ENCODE results near the gene MFSD6. TPM values are rescaled to one million over a fixed set of nuclear protein-coding genes. Genes with fewer than 3 reads are reported as not detected.
A peak's percentile ranks its signal among the peaks of the same experiment; 100 is the strongest.
"Not testable (repeated sequence)": the region's sequence is repeated elsewhere in the genome, so short reads cannot be mapped to it uniquely, and the experiment has no call there.

The MFSD6 gene
- total RNA-seq, 1 donor from 2014 or later: 32.3 TPM

DNA sequence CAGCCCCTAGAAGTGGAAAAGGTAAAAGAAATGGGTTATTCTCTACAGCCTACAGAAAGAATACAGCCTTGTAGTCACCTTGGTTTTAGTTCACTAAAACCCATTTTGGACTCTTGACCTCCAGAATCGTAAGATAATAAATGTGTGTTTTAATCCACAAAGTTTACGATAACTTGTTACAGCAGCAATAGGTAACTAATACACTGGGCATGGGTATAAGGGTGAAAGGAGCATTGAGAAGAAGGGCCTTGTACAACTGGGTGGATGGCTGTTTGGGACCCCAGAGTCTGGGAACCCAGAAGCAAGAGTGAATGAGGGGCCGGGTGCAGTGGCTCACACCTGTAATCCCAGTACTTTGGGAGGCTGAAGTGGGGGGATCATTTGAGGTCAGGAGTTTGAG lies 2.2 kb upstream of the MFSD6 start:
- DNase-seq (ENCODE audit: low read depth): no peak

DNA sequence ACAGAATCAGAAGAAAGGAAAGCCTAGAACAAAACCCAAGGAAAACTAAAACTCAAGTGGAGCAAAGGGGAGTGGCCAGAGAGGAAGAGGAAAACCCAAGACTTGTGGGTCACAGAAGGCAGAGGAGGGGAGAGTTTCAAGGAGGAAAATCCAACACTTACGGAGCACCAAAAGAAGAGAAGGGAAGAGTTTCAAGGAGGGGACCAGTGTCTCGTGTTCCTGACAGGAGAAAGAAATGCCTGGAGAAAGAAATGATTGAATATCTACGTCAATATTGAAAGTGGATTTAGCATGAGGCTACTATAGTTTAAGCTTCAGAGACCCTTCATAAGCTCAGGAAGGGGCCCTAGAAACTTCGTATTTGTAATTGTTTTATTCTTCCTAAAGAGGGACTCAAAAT lies 1.4 kb upstream of the MFSD6 start:
- no peak for DNase-seq (ENCODE audit: low read depth)

DNA sequence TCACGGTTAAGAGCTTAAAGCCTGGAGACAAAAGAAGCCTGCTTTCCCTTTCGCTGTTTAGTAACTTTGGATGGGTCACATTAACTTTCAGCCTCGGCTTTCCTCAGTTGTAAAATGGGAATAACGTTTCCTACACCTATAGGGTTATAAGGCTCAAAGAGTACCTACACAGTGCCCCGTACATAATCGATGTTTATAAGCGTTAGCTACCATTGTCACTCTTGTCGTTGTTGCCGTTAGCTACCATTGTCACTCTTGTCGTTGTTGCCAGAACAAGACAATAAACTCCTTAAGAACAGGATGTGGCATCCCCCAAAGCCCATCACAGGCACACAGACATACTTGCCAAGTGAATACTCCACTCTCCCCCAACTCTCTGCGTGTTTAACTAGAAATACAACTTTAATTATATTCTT lies 901 bp upstream of the MFSD6 start:
- DNase-seq (ENCODE audit: low read depth): no peak

DNA sequence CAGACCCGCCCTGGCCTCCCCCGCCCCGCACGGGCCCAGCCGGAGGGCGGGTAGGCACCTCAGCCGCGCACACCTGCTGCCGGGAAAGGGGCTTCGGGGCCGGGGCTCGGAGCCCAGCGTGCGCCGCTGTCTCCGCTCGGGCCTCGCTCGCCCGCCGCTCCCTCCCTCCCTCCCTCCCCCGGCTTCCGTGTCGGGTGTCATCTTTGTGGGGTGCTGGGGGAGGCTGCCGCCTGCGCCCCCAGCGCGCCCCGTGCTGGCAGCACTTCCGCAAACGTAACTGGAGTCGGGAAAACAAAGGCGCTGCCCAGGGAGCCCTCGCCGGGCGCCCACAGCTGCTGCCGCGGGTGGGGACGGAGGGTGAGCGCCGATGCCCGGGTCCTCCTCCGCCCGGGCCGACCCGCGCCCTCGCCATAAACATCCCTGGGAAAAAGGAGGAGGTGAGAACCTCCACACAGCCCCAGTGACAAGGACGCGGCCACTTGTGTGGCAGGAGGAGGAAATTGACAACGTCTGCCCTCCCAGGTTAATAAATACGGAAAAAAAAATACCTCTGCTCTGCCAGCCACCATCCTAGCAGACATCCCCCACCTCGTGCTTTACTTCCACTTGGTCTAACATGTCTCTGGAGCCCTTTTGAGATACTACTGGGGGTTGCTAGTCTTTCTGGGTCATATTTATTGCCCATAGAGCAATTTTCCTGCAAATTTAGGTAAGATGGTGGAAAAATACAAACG lies 550 bp downstream of the MFSD6 start:
- peak; percentile 3 for DNase-seq (ENCODE audit: low read depth)

DNA sequence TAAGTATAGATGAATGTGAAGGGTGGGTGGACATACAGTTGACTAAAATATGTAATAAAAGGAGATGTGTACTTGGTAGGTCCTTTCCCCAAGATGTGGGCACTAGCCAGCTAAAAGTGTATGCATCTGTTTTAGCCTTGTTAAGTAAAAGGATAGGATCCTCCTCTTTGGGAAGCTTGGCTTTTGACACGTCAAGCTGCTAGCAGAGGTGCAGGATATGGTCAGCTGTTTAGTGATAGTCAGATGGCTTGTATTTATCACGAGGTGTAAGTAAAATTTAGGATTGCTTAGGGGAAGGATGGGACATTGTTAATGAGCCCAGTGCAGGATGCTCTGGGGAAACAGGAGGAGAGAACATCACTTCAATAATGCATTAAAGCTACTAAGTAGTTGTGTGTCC lies 1.5 kb downstream of the MFSD6 start:
- DNase-seq (ENCODE audit: low read depth): no peak

DNA sequence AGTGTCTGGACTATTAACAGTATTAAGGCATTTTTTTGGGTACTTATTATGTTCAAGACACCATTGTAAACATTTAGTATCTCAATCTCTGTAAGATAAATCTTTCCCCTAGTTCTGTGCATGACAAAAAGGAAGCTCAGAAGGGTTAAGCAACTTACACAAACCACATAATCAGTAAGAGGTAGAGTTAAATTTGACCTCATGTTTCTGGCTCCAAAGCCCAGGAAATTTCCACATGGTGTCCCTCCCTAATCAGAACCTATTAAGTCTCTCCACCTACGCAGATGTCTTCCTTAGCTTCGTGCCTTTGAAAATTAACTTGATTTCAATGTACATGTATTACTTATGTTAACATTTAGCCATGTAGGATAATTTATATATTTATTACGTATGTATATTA lies 2.0 kb downstream of the MFSD6 start:
- DNase-seq (ENCODE audit: low read depth): no peak

DNA sequence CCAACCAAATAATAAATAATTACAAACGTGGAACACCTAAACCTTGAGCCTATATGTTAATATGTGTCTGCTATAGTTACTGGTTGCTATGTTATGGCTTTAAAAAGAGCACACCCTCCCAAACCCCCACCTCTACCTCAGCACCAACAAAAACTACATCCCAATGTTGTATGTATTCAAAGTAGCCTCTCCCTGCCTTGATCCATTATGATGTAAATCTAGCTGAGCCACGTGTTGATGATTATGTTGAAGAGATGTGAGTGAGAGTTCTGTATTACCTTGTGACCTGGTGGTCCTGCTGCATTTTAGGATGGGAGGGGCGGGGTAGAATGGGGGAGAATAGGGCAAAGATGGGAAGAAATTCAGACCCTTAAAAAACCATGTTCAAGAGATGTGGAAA lies 4.8 kb downstream of the MFSD6 start:
- DNase-seq (ENCODE audit: low read depth): no peak

DNA sequence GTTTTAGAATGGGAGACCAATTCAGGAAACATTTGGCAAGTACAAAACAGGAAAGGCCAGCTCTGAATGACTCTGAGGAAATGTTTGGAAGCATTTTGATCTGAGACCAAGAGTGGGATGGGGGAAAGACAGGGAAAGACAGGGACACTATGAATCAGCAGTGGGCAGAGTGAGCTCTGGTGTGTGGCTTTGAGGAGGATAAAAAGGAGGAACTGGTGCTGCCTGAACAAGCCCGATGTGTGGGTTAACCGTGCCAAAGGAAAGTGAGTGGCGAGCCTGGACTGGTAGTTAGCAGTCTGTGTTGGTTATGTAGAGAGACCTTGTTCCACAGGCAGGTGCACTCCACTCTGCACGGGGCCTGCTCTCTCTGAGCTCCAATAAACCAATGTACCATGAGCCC lies 5.3 kb downstream of the MFSD6 start:
- no peak for DNase-seq (ENCODE audit: low read depth)

DNA sequence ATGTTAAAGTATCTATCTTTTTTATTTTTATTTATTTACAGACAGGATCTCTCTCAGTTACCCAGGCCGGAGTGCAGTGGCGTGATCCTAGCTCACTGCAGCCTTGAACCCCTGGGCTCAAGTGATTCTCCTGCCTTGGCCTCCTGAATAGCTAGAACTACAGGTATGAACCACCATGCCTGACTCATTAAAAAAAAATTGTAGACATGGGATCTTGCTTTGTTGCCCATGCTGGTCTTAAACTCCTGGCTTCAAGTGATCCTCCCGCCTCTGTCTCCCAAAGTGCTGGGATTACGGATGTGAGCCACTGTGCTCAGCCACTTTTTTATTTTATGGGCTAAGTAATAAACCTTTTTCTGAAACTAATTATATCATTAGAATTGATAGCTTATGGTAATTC lies 7.1 kb downstream of the MFSD6 start:
- DNase-seq (ENCODE audit: low read depth): no peak

DNA sequence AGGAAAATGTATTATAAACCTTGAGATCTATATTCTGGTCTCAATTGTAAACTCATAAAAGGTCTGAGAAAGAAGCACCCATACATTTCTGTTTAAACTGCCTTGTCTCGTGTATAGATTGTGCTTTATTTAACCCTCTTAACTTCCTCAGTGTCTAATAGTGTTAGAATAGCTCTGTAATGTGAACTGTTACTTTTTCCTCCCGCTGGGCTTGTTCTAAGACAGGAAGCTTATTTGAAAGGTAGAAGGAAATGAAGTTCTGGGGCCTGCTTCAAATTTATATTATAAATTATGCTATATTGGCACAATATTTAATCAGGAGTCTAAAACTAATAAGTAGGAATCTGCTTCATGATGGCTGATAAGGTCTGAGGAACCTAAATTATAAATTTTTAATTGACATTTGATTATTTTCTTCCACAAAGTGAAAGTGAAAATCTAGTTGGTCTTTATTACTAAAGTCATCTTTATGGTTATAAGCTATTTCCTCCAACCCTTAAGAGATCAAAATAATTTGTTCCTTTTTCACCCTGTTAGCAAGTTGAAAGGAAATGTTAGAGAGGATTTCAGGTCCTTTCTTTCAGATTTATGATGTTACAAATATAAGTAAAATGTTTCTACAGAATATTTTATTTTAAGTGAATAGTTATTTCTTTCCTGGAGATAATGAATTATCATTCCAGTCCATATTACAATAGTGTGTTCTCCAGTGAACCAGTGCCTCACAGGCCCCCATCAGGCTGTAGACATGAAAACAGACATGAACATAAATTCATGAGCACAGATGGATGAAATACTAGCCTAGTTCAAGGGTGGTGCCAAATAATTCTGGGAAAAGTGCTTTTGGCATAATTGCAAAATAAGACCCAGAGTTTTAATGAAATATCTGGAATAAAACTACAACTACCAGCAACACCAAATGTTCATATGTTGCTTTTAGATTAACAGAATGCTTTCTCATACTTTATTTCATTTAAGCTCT lies 7.9 kb downstream of the MFSD6 start:
- no peak for DNase-seq (ENCODE audit: low read depth)

DNA sequence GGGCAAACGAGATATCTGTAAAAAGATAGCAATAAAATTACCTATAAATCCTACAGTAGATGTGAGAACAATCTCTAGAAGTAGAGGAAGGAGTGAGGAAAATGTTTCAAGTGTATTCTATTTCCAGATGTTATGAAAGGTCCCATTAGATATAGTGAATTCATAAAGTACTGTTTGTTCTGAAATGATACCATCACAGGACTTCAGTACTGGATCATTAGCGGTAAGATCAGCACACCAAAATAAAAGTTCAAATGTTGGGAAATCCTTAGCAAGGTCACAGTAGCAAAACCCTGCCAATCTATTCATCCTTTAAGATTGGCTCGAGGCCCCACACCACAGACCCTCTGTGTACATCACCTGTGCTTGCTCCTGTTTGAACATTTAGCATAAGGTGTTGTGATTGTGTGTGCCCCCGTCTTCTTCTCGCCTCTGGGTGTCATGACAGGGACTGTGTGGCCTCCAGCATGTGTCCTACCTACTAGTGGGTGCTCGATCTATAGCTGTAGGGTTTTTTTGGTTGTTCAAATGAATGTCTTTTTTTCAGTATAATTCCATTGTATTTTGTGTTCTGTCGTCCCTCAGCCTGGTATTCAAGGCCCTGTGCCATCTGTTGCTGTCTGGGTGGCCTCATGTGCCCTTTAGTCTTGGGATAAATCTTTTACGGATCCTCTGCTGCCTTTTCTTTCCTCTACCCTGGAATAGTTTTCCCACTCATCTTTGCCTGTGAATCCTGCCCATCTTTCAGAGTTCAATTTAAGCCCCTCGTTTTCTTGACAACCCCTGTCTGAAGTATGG lies 9.1 kb downstream of the MFSD6 start:
- no peak for DNase-seq (ENCODE audit: low read depth)

DNA sequence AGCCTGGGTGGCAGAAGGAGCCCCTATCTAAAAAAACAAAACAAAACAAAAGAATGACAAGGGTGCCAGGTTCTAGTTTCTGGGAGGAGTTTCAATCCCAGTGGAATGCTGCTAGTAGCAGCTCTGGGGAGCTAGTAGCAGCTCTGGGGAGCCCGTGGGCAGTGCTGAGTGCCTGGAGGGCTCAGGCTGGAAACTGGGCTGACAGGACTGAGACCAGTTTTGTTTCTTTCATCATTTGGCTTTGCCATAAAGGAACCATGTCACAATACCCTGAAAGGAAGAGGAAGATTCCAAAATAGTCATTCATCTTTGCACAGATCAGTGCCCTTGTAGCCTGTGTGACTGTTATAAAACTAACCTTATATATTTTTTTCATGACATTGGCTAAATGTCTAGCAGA lies 10.6 kb downstream of the MFSD6 start:
- DNase-seq (ENCODE audit: low read depth): no peak

DNA sequence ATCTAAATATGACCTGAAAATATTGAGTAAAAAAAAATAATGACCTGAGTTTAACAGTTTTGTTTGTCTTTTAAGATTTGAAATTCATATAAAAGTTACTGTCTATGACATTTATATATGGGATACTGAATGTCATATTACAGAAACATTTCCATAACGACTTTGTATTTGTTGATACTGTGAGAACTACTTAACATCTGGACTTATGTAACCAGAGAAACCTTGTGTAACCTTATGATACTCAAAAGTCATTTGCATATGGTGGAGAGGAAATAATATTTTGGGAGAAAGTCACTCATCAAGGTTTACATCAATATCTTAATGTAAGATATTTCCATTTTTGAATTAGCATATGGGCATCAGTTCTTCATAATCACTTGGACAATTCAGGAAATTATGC lies 12.6 kb downstream of the MFSD6 start:
- no peak for DNase-seq (ENCODE audit: low read depth)

DNA sequence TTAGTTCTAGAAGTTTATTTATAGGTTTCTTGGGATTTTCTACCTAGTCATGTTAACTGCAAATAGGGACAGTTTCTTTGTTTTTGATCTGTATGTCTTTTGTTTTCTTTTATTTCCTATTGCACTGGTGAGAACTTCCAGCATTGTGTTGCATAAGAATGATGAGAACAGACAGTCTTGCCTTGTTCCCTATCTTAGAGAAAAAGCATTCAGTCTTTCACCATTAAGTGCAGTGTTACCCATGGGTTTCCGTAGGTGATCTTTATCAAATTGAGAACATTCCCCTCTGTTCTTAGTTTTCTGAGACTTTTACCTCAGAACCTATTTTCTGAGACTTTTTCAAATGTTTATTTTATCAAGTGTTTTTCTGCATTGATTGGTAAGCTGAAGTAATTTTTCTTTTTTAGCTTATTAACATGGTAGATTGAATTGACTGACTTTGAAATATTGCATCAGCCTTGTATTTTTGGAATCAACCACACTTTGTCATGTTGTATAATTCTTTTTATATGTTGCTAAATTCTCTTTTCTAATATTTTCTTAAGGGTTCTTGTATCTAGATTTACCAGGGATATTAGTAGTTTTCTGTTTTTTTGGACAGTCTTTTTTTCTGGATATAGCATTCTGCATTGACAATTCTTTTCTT lies 17.2 kb downstream of the MFSD6 start:
- DNase-seq (ENCODE audit: low read depth): no peak

DNA sequence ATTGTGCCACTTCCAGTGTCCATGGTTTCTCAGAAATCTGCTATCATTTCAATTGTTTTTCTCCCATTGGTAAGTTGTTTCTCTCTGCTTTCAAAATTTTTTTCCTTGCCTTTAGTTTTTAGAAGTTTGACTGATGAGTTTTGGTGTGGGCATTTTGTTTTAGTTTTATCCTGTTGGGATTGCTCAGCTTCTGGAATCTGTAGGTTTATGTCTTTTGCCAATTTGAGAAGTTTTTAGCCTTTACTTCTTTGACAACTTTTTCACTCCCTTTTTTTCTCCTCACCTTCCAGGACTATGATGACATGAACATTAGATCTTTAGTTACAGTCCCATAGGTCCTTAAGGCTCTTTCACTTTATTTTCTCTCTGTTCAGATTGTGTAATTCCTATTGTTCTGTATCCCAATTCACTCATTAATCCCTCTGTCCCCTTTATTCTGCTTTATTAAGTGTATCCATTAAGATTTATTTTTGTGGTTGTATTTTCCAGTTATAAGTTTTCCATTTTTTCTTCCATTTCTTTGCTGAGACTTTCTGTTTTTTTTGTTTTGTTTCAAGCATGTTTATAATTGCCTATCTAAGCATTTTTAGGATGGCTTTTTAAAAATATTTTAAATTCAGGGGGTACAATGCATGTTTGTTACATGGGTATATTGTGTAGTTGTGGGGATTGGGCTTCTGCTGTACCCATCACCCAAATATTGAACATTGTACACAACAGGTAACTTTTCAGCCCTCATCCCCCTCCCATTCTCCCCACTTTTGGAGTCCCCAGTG lies 17.9 kb downstream of the MFSD6 start:
- no peak for DNase-seq (ENCODE audit: low read depth)

DNA sequence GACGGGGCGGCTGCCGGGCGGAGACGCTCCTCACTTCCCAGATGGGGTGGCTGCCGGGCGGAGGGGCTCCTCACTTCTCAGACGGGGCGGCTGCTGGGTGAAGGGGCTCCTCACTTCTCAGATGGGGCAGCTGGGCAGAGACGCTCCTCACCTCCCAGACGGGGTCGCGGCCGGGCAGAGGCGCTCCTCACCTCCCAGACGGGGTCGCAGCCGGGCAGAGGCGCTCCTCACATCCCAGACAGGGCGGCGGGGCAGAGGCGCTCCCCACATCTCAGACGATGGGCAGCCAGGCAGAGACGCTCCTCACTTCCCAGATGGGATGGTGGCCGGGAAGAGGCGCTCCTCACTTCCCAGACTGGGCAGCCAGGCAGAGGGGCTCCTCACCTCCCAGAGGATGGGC lies 22.7 kb downstream of the MFSD6 start:
- not testable (repeated sequence) for DNase-seq (ENCODE audit: low read depth)

DNA sequence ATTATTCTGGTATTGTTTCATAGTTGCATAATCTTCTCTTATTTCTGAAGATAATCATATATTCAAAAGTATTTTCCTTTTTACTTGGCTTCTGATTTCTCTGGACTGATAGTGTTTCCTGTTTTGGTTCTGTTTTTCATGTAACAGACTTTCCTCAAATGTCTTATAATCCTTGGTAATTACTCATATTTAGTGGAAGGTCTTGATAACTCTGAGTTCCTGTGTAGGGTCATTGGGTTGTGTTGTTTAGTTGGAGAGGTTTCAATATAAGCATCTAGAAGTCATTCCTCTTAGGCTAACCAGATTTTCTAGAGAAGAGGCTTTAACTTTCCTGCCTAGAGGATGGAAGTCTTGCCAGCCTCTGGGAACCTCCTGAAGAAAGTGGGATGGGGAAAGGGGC lies 23.8 kb downstream of the MFSD6 start:
- no peak for DNase-seq (ENCODE audit: low read depth)

DNA sequence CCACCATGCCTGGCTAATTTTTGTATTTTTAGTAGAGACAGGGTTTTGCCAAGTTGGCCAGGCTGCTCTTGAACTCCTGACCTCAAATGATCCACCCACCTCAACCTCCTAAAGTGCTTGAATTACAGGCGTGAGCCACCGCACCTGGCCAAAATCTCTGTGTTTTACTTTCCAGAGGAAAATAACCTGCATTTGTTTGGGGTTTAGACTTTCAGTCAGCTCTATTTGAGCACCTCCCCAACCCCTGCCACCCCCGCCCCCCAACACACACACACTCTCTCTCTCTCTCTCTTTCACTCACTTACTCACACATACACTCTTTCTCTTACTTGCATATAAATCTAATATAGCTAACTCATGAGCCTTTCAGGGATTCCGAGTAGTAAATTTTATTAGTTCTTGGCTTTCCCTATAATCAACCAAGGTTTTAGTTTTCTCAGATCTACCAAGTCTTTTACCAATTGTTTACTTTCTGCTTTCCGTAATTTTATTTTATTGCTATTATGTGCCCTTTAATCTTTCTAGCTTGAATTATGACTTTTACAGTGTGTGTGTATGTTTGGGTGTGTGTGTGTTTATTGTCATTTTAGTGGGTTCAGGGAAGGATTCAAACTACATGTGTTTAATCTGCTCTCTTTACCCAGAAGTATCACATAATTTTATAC lies 24.5 kb downstream of the MFSD6 start:
- no peak for DNase-seq (ENCODE audit: low read depth)

DNA sequence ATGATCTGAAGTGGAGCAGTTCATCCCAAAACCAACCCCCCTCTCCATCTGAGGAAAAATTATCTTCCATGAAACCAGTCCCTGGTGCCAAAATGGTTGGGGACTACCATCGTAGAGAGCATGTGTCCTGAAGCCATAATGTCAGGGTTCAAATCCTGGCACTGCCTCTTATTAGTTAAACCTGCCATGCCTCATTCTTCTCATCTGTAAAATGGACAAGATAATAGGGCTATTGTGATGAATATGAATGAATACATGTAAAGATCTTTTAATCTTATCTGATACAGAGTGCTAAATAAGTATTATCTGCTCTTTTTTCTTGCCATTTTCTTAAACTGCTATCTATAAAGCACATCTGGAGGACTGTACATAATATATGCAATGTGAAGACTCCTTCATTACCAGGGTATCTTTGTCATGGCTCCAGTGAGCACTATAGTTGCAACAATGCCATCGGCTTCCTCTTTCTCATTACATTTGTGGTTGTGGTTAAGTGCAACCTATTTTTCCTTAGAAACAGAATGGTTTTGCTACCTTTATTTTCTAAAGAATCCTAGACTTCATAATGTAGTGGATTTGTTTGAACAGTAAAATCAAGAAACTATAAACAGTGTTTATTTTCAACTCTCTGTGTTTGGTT lies 27.0 kb downstream of the MFSD6 start:
- DNase-seq (ENCODE audit: low read depth): no peak

DNA sequence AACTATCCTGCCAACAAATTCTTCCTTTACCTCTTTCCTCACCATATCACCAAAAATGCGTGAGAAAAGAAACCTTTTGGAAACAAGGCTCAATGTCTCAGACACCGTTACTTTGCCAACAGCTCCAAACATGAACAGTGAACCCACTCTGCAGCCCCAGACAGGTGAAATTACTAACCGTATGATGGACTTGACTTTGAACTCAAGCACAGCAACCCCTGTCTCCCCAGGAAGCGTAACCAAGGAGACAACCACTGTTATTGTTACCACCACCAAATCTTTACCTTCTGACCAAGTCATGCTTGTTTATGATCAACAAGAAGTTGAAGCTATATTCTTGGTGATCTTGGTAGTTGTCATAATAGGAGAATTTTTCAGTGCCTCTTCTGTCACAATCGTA lies 28.4 kb downstream of the MFSD6 start:
- no peak for DNase-seq (ENCODE audit: low read depth)
